PC-3 (cell line): ENCODE data around the gene ELL2. TPM values are rescaled to one million over a fixed set of nuclear protein-coding genes. Genes with fewer than 3 reads are reported as not detected.

ENCODE experiments used
- ATAC-seq: fragments of 200-7000 bp; cut with Tn5 transposase; 2 replicates; pipeline ENCODE4 v1.9.1; 2020; ENCODE audit warnings: mild to moderate bottlenecking, moderate library complexity
- BruUV-seq: library from RNA; stranded (reverse); fragments of 400-500 nt; replicated peaks from 2 replicates; lab custom pipeline; 2021; lab: Mats Ljungman, UMichigan
- CTCF ChIA-PET: fragments of 300-600 bp; sonication (Branson Sonifier 250); formaldehyde crosslinking; loops from one replicate; lab custom pipeline; 2022; ENCODE audit warnings: antibody characterized with exemption; lab: Charles Lee
- POLR2A ChIA-PET: fragments of 300-600 bp; sonication (Branson Sonifier 250); formaldehyde crosslinking; loops from one replicate; lab custom pipeline; 2022; ENCODE audit warnings: antibody characterized with exemption; ENCODE audit not compliant: unreplicated experiment; lab: Charles Lee
- DNase-seq: peaks from one replicate; pipeline ENCODE4 v3.0.0-alpha.2; 2015
- H2AFZ ChIP-seq: fragments of 300-600 bp; sonication (generic); 2 replicates; pipeline ENCODE4 v1.6.0; 2016; ENCODE audit warnings: antibody characterized with exemption, low read length
- H3F3A ChIP-seq: fragments of 300-600 bp; sonication (generic); one replicate; pipeline ENCODE4 v1.6.0; 2017; ENCODE audit warnings: antibody characterized with exemption, low read length, control low read depth, mild to moderate bottlenecking; ENCODE audit not compliant: unreplicated experiment
- H3K27ac ChIP-seq: fragments of 300-600 bp; sonication (generic); 2 replicates; pipeline ENCODE4 v1.5.1; 2016; ENCODE audit warnings: mild to moderate bottlenecking, low read length
- H3K27me3 ChIP-seq: fragments of 300-600 bp; sonication (generic); 2 replicates; pipeline ENCODE4 v1.6.1; 2016; ENCODE audit warnings: low read length, mixed read lengths
- H3K36me3 ChIP-seq: fragments of 300-600 bp; sonication (generic); 2 replicates; pipeline ENCODE4 v1.6.1; 2016; ENCODE audit warnings: low read depth, mixed run types, low read length, mixed read lengths
- H3K4me1 ChIP-seq: fragments of 300-600 bp; sonication (generic); 2 replicates; pipeline ENCODE4 v1.5.1; 2016; ENCODE audit warnings: low read length; ENCODE audit not compliant: insufficient read depth
- H3K4me2 ChIP-seq: fragments of 300-600 bp; sonication (generic); 2 replicates; pipeline ENCODE4 v1.6.0; 2016; ENCODE audit warnings: low read length
- H3K4me3 ChIP-seq: fragments of 300-600 bp; sonication (generic); 2 replicates; pipeline ENCODE4 v1.5.1; 2016; ENCODE audit warnings: mild to moderate bottlenecking, low read length, mixed read lengths
- H3K79me2 ChIP-seq: fragments of 300-600 bp; sonication (generic); 2 replicates; pipeline ENCODE4 v1.6.1; 2017; ENCODE audit warnings: low read length, mixed read lengths
- H3K9ac ChIP-seq: fragments of 300-600 bp; sonication (generic); 2 replicates; pipeline ENCODE4 v1.6.0; 2016; ENCODE audit warnings: mild to moderate bottlenecking, low read length
- H3K9me2 ChIP-seq: fragments of 300-600 bp; sonication (generic); replicated peaks from 2 replicates; pipeline ENCODE4 v1.6.1; 2016; ENCODE audit warnings: mixed run types, low read length, mixed read lengths
- H3K9me3 ChIP-seq: fragments of 300-600 bp; sonication (generic); 2 replicates; pipeline ENCODE4 v1.6.1; 2016; ENCODE audit warnings: low read length, mixed read lengths
- H4K20me1 ChIP-seq: fragments of 300-600 bp; sonication (generic); 2 replicates; pipeline ENCODE4 v1.6.1; 2016; ENCODE audit warnings: low read length, mixed read lengths
- CTCF ChIP-seq: fragments of 300-600 bp; sonication (generic); conservative IDR thresholded peaks from 2 replicates; pipeline ENCODE4 v1.5.1; 2017; ENCODE audit warnings: antibody characterized with exemption, low read depth, mild to moderate bottlenecking, low read length
- EZH2 ChIP-seq: fragments of 300-600 bp; sonication (generic); IDR thresholded peaks from one replicate; pipeline ENCODE4 v1.6.1; 2017; ENCODE audit warnings: antibody characterized with exemption, mild to moderate bottlenecking, low read length; ENCODE audit not compliant: unreplicated experiment
- EZH2phosphoT487 ChIP-seq: fragments of 300-600 bp; sonication (generic); IDR thresholded peaks from 2 replicates; pipeline ENCODE4 v1.6.1; 2018; ENCODE audit warnings: mild to moderate bottlenecking, antibody characterized with exemption, low read length, borderline replicate concordance
- intact Hi-C: fragments of 100-400 bp; cut with micrococcal nuclease; formaldehyde crosslinking; loops from 2 replicates; pipeline ENCODE4 v1.9.0; 2023
- total RNA-seq: library from RNA; depleted of rRNA; stranded (reverse); fragments of >200 nt; gene quantifications from 2 replicates; pipeline ENCODE4 v1.2.3, GENCODE V29; 2014

The ELL2 gene
- total RNA-seq, 1 experiment from 2014 or later, result 72.2 TPM

- POLR2A ChIA-PET, result no interaction called here
- Histone ChIP-seq H3K9me2 (no peaks in the 10 kb centered on the region), H3K4me1 (peaks cover 20% of the 10 kb centered on the region), H2AFZ (no peak overlapping the region), H3K4me2 (no peak overlapping the region), H3K9me3 (no peaks in the 10 kb centered on the region), H3K9ac (no peak overlapping the region), H3F3A (no peaks in the 10 kb centered on the region), H3K79me2 (no peaks in the 10 kb centered on the region), H3K4me3 (no peak overlapping the region), H3K36me3 (no peaks in the 10 kb centered on the region), H3K27me3 (no peaks in the 10 kb centered on the region), H3K27ac (no peak overlapping the region), H4K20me1 (no peaks in the 10 kb centered on the region)
- CTCF ChIA-PET, result no interaction called here
- ATAC-seq (no peak), DNase-seq (no peak)
- no TSS peak for BruUV-seq
- no peak for TF ChIP-seq EZH2phosphoT487
- no peak for TF ChIP-seq CTCF
- no peak for TF ChIP-seq EZH2
- intact Hi-C loops, result no loop called here
These were observed 93.5 kb downstream of the ELL2 start for GRCh38 chr5:95868136-95868535.

- H3K27me3 ChIP-seq, result no peaks in the 10 kb centered on the region
- TF ChIP-seq EZH2phosphoT487 (no peak), EZH2 (no peak), CTCF (no peak)
- peaks cover 9% of the 10 kb centered on the region for H3F3A ChIP-seq
- DNase-seq (no peak), ATAC-seq (no peak)
- no peak overlapping the region for H3K4me3 ChIP-seq
- no peaks in the 10 kb centered on the region for H3K9me3 ChIP-seq
- intact Hi-C loops, result no loop called here
- H3K79me2 ChIP-seq, result no peaks in the 10 kb centered on the region
- H3K36me3 ChIP-seq, result no peaks in the 10 kb centered on the region
- POLR2A ChIA-PET, result no interaction called here
- H3K4me1 ChIP-seq, result peaks cover 36% of the 10 kb centered on the region
- no peak overlapping the region for H3K27ac ChIP-seq
- H2AFZ ChIP-seq, result no peak overlapping the region
- no peak overlapping the region for H3K9ac ChIP-seq
- H4K20me1 ChIP-seq, result no peaks in the 10 kb centered on the region
- no peak overlapping the region for H3K4me2 ChIP-seq
- CTCF ChIA-PET, result no interaction called here
- BruUV-seq, result no TSS peak
- H3K9me2 ChIP-seq, result no peaks in the 10 kb centered on the region
These were observed 95.1 kb downstream of the ELL2 start for GRCh38 chr5:95866435-95867040.

- peak overlapping the region; percentile 53 for H3K27ac ChIP-seq
These were observed 96.6 kb downstream of the ELL2 start for GRCh38 chr5:95864944-95865504.

More at GRCh38 chr5:95864944-95865504, 96.6 kb downstream of the ELL2 start:
- CTCF ChIA-PET, result no interaction called here
- H3K79me2 ChIP-seq, result no peaks in the 10 kb centered on the region
- no peaks in the 10 kb centered on the region for H3K9me3 ChIP-seq
- no peaks in the 10 kb centered on the region for H3K36me3 ChIP-seq
- DNase-seq (peak; percentile 40), ATAC-seq (no peak)
- intact Hi-C loops, result loop anchor here (5.0 kb wide), 1 partner anchor 737 kb away; no protein-coding TSS in a partner anchor
- H3K4me3 ChIP-seq, result no peak overlapping the region
- no peak overlapping the region for H3K9ac ChIP-seq
- H4K20me1 ChIP-seq, result no peaks in the 10 kb centered on the region
- TF ChIP-seq CTCF, result no peak
- TF ChIP-seq EZH2phosphoT487, result no peak
- TF ChIP-seq EZH2, result no peak
- BruUV-seq, result no TSS peak
- POLR2A ChIA-PET, result interaction anchor here (0.6 kb wide), 1 partner anchor 784 kb away, joined by 4 read pairs; no protein-coding TSS in a partner anchor
- H3K4me1 ChIP-seq, result peaks cover 43% of the 10 kb centered on the region
- H3K9me2 ChIP-seq, result no peaks in the 10 kb centered on the region
- no peak overlapping the region for H3K4me2 ChIP-seq
- peaks cover 9% of the 10 kb centered on the region for H3F3A ChIP-seq
- H3K27me3 ChIP-seq, result no peaks in the 10 kb centered on the region
- peak overlapping the region; percentile 80 for H2AFZ ChIP-seq
